Trophoblast cell (in vitro differentiated cells and primary cell): ENCODE results near the gene SMO.
A peak's percentile ranks its signal among the peaks of the same experiment; 100 is the strongest.

Experiments used
- DNase-seq, 2 donors: peaks; one replicate each; pipeline ENCODE4 v3.0.0-alpha.2; 2016
- H2AFZ ChIP-seq: 2 replicates; pipeline ENCODE4 v1.6.1; 2013; ENCODE audit warnings: low read length, moderate library complexity, mild to moderate bottlenecking; ENCODE audit not compliant: insufficient read depth, poor library complexity
- H2AK5ac ChIP-seq: 2 replicates; pipeline ENCODE4 v1.6.1; 2013; ENCODE audit warnings: mild to moderate bottlenecking, low read length
- H2BK120ac ChIP-seq: 2 replicates; pipeline ENCODE4 v1.6.1; 2013; ENCODE audit warnings: low read length, mild to moderate bottlenecking, moderate library complexity; ENCODE audit not compliant: insufficient read depth, poor library complexity
- H2BK12ac ChIP-seq: 2 replicates; pipeline ENCODE4 v1.6.1; 2013; ENCODE audit warnings: mild to moderate bottlenecking, low read length, moderate library complexity
- H2BK5ac ChIP-seq: 2 replicates; pipeline ENCODE4 v1.6.1; 2013; ENCODE audit warnings: low read length, low read depth, moderate library complexity, mild to moderate bottlenecking; ENCODE audit not compliant: poor library complexity
- H3K14ac ChIP-seq: 2 replicates; pipeline ENCODE4 v1.6.1; 2013; ENCODE audit warnings: mild to moderate bottlenecking, low read length
- H3K18ac ChIP-seq: 2 replicates; pipeline ENCODE4 v1.6.1; 2013; ENCODE audit warnings: mild to moderate bottlenecking, low read length
- H3K23ac ChIP-seq: 2 replicates; pipeline ENCODE4 v1.6.1; 2013; ENCODE audit warnings: low read length
- H3K27ac ChIP-seq: 2 replicates; pipeline ENCODE4 v1.5.1; 2013; ENCODE audit warnings: low read depth, mild to moderate bottlenecking, inconsistent platforms, low read length, moderate library complexity
- H3K27me3 ChIP-seq: 2 replicates; pipeline ENCODE4 v1.6.1; 2013; ENCODE audit warnings: inconsistent platforms, mild to moderate bottlenecking, low read length, moderate library complexity; ENCODE audit not compliant: insufficient read depth
- H3K36me3 ChIP-seq, 2 experiments: 1 replicate in 1 of 2; 2 replicates in 1 of 2; pipeline ENCODE4 v1.6.1; 2013; ENCODE audit warnings: low read length in 2 of 2, mild to moderate bottlenecking in 2 of 2, moderate library complexity in 1 of 2; ENCODE audit not compliant: insufficient read depth in 2 of 2, control insufficient read depth in 1 of 2
- H3K4ac ChIP-seq: 2 replicates; pipeline ENCODE4 v1.6.1; 2013; ENCODE audit warnings: low read depth, mild to moderate bottlenecking, low read length, moderate library complexity
- H3K4me1 ChIP-seq, 2 experiments: 1 replicate in 1 of 2; 2 replicates in 1 of 2; pipeline ENCODE4 v1.6.1; 2013; ENCODE audit warnings: low read length in 2 of 2, mild to moderate bottlenecking in 2 of 2, moderate library complexity in 1 of 2; ENCODE audit not compliant: insufficient read depth in 2 of 2, control insufficient read depth in 1 of 2
- H3K4me2 ChIP-seq: 2 replicates; pipeline ENCODE4 v1.6.1; 2013; ENCODE audit warnings: inconsistent platforms, mild to moderate bottlenecking, low read length, moderate library complexity
- H3K4me3 ChIP-seq: 2 replicates; pipeline ENCODE4 v1.5.1; 2013; ENCODE audit warnings: mild to moderate bottlenecking, low read depth, low read length, inconsistent platforms
- H3K79me1 ChIP-seq: one replicate; pipeline ENCODE4 v1.6.1; 2013; ENCODE audit warnings: low read length
- H3K79me2 ChIP-seq: 2 replicates; pipeline ENCODE4 v1.6.1; 2013; ENCODE audit warnings: low read length, mild to moderate bottlenecking; ENCODE audit not compliant: control insufficient read depth, insufficient read depth, poor library complexity
- H3K9ac ChIP-seq: 2 replicates; pipeline ENCODE4 v1.6.1; 2013; ENCODE audit warnings: mild to moderate bottlenecking, low read length
- H3K9me3 ChIP-seq: 2 replicates; pipeline ENCODE4 v1.6.1; 2013; ENCODE audit warnings: low read depth, mild to moderate bottlenecking, control low read depth, inconsistent platforms, low read length; ENCODE audit not compliant: insufficient read depth
- H4K12ac ChIP-seq: 2 replicates; pipeline ENCODE4 v1.6.1; 2013; ENCODE audit warnings: low read depth, mild to moderate bottlenecking, low read length, moderate library complexity
- H4K8ac ChIP-seq: 2 replicates; pipeline ENCODE4 v1.6.1; 2013; ENCODE audit warnings: low read depth, mild to moderate bottlenecking, low read length, moderate library complexity
- H4K91ac ChIP-seq: one replicate; pipeline ENCODE4 v1.6.1; 2013; ENCODE audit warnings: low read depth, mild to moderate bottlenecking, low read length, moderate library complexity
- WGBS: extraction: QIAGEN DNeasy Blood & Tissue Kit; methylation state at CpG from one replicate; pipeline ENCODE4 v1.1.7; 2013; ENCODE audit warnings: missing lambda C conversion rate; ENCODE audit not compliant: insufficient read length, insufficient coverage; ENCODE audit errors: extremely low coverage; 5-methylcytosine and 5-hydroxymethylcytosine counted together

Gene SMO

GRCh38 chr7:129209067-129209926 lies 20.9 kb downstream of the SMO start:
- no peak overlapping the region for H3K9ac ChIP-seq
- no peak overlapping the region for H3K4ac ChIP-seq
- H3K9me3 ChIP-seq = no peaks in the 10 kb centered on the region
- H2BK5ac ChIP-seq = no peak overlapping the region
- H3K79me1 ChIP-seq = no peaks in the 10 kb centered on the region
- H2AK5ac ChIP-seq = no peak overlapping the region
- peaks cover 61 to 64% of the 10 kb centered on the region in 2 experiments for H3K36me3 ChIP-seq
- no CpG with 5 or more reads among the region's 15 CpGs for WGBS
- no peak overlapping the region for H3K18ac ChIP-seq
- H2BK120ac ChIP-seq = no peak overlapping the region
- no peak overlapping the region for H3K23ac ChIP-seq
- H2AFZ ChIP-seq = no peak overlapping the region
- H3K4me2 ChIP-seq = no peak overlapping the region
- no peak overlapping the region for H4K91ac ChIP-seq
- peaks cover 0 to 4% of the 10 kb centered on the region in 2 experiments for H3K4me1 ChIP-seq
- no peaks in the 10 kb centered on the region for H3K79me2 ChIP-seq
- DNase-seq = no peak
- no peak overlapping the region for H3K4me3 ChIP-seq
- H4K8ac ChIP-seq = no peak overlapping the region
- H3K27ac ChIP-seq = no peak overlapping the region
- no peak overlapping the region for H3K14ac ChIP-seq
- H4K12ac ChIP-seq = no peak overlapping the region
- no peaks in the 10 kb centered on the region for H3K27me3 ChIP-seq
- no peak overlapping the region for H2BK12ac ChIP-seq

GRCh38 chr7:129210256-129210988 lies 22.0 kb downstream of the SMO start:
- WGBS = no CpG with 5 or more reads among the region's 16 CpGs

GRCh38 chr7:129210989-129211312 lies 22.5 kb downstream of the SMO start:
- H2AFZ ChIP-seq = no peak overlapping the region
- WGBS = no CpG with 5 or more reads among the region's 14 CpGs

More at GRCh38 chr7:129210256-129210988, 22.0 kb downstream of the SMO start:
- Histone ChIP-seq H2BK5ac (no peak overlapping the region), H3K79me2 (no peaks in the 10 kb centered on the region), H4K12ac (no peak overlapping the region), H4K91ac (no peak overlapping the region), H3K9me3 (no peaks in the 10 kb centered on the region), H2AK5ac (no peak overlapping the region), H3K27me3 (no peaks in the 10 kb centered on the region), H2BK12ac (no peak overlapping the region), H3K4me1 (peaks cover 0 to 4% of the 10 kb centered on the region in 2 experiments), H3K14ac (no peak overlapping the region), H3K4me3 (no peak overlapping the region), H3K36me3 (peaks cover 56 to 60% of the 10 kb centered on the region in 2 experiments), H4K8ac (no peak overlapping the region), H3K23ac (no peak overlapping the region), H3K9ac (no peak overlapping the region), H3K4me2 (no peak overlapping the region), H3K18ac (no peak overlapping the region), H3K4ac (no peak overlapping the region), H3K79me1 (no peaks in the 10 kb centered on the region), H3K27ac (no peak overlapping the region), H2AFZ (no peak overlapping the region), H2BK120ac (no peak overlapping the region)
- peak; percentile 37 to 71 for DNase-seq

GRCh38 chr7:129212126-129212525 lies 23.7 kb downstream of the SMO start:
- Histone ChIP-seq H3K27me3 (no peaks in the 10 kb centered on the region), H2BK12ac (no peak overlapping the region), H2AK5ac (no peak overlapping the region), H3K4me1 (peaks cover 0 to 4% of the 10 kb centered on the region in 2 experiments), H3K36me3 (peaks cover 44 to 45% of the 10 kb centered on the region in 2 experiments), H3K9ac (no peak overlapping the region), H4K91ac (no peak overlapping the region), H3K79me1 (no peaks in the 10 kb centered on the region), H3K4me3 (no peak overlapping the region), H3K27ac (no peak overlapping the region), H3K23ac (no peak overlapping the region), H3K4ac (no peak overlapping the region), H4K8ac (no peak overlapping the region), H2BK5ac (no peak overlapping the region), H3K18ac (no peak overlapping the region), H3K79me2 (no peaks in the 10 kb centered on the region), H2BK120ac (no peak overlapping the region), H4K12ac (no peak overlapping the region), H3K4me2 (no peak overlapping the region), H2AFZ (no peak overlapping the region), H3K9me3 (peaks cover 7% of the 10 kb centered on the region), H3K14ac (no peak overlapping the region)
- DNase-seq = no peak
- WGBS = no CpG with 5 or more reads among the region's 14 CpGs

More at GRCh38 chr7:129210989-129211312, 22.5 kb downstream of the SMO start:
- no peak overlapping the region for H2BK12ac ChIP-seq
- no peak overlapping the region for H2BK5ac ChIP-seq
- H3K36me3 ChIP-seq = peaks cover 51 to 54% of the 10 kb centered on the region in 2 experiments
- H3K9me3 ChIP-seq = peaks cover 3% of the 10 kb centered on the region
- H3K14ac ChIP-seq = no peak overlapping the region
- H3K4me3 ChIP-seq = no peak overlapping the region
- H4K91ac ChIP-seq = no peak overlapping the region
- no peak for DNase-seq
- no peak overlapping the region for H3K23ac ChIP-seq
- no peak overlapping the region for H3K4me2 ChIP-seq
- H2AK5ac ChIP-seq = no peak overlapping the region
- no peak overlapping the region for H4K8ac ChIP-seq
- H3K4ac ChIP-seq = no peak overlapping the region
- no peaks in the 10 kb centered on the region for H3K79me2 ChIP-seq
- H3K79me1 ChIP-seq = no peaks in the 10 kb centered on the region
- H3K18ac ChIP-seq = no peak overlapping the region
- H3K27me3 ChIP-seq = no peaks in the 10 kb centered on the region
- peaks cover 0 to 4% of the 10 kb centered on the region in 2 experiments for H3K4me1 ChIP-seq
- no peak overlapping the region for H3K9ac ChIP-seq
- no peak overlapping the region for H3K27ac ChIP-seq
- no peak overlapping the region for H4K12ac ChIP-seq
- H2BK120ac ChIP-seq = no peak overlapping the region
